GM20000 (cell line): ENCODE results near the gene TNC.

Source experiments
- DNase-seq: peaks from one replicate; pipeline ENCODE4 v3.0.0; 2012; ENCODE audit warnings: low spot score
- TF ChIP-seq, protein P1 (sequence below): IDR thresholded peaks from 2 replicates; pipeline ENCODE4 v1.5.1; 2012; ENCODE audit warnings: mild to moderate bottlenecking, control low read depth; ENCODE audit errors: extremely low read depth, missing control alignments

TNC gene

DNA sequence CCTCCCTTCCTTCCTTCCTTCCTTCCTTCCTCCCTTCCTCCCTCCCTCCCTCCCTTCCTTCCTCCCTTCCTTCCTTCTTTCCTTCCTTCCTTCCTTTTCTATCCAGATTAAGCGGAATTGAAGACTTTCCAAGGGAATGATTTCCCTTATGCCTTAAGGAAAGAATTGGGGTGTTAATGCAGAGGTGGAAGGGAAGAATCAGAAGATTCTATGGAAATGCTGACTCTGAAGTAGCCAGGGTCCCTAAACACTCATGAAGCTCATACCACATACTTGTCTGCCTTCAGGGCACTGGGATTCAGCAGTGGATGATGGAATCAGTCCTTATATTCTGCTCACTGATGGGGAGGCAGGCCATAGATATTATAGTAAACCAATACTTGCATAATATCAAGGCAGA, 48.2 kb downstream of the TNC start:
- TF ChIP-seq, protein P1, sequence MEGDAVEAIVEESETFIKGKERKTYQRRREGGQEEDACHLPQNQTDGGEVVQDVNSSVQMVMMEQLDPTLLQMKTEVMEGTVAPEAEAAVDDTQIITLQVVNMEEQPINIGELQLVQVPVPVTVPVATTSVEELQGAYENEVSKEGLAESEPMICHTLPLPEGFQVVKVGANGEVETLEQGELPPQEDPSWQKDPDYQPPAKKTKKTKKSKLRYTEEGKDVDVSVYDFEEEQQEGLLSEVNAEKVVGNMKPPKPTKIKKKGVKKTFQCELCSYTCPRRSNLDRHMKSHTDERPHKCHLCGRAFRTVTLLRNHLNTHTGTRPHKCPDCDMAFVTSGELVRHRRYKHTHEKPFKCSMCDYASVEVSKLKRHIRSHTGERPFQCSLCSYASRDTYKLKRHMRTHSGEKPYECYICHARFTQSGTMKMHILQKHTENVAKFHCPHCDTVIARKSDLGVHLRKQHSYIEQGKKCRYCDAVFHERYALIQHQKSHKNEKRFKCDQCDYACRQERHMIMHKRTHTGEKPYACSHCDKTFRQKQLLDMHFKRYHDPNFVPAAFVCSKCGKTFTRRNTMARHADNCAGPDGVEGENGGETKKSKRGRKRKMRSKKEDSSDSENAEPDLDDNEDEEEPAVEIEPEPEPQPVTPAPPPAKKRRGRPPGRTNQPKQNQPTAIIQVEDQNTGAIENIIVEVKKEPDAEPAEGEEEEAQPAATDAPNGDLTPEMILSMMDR = no peak
- DNase-seq = no peak

DNA sequence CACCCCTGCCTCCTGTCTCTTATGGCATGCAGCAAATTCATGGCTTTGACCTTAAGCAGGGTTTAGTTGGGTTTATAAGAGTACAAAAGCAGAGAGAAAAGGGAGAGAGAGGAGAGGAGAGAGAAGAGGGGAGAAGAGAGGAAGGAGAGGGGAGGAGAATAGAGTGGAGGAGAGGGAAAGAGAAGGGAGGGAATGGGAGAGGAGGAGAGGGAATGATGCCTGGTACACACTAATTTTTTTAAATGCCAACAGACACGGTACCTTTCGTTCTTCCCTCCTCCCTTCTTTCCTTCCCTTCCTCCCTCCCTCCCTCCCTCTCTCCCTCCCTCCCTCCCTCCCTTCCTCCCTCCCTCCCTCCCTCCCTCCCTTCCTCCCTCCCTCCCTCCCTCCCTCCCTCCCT, 48.7 kb downstream of the TNC start:
- no peak for DNase-seq

DNA sequence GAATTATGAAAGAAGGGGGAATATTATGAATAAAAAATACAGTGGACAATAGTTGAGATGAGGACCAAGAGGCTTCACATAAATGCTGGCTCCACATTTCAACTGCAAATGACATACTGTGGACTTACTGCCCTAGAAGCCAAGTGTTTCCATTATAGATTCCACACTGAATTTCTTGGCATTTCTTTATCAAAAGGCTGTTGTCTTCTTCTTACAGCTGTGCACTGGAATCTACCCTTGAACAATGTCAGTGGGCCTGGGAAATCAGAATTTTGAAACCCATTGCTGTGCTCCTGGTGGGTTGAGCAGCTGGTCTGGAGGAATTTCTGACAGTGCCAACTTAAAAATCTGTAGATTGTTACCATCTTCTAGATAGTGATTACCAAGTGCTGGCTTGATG, 49.9 kb downstream of the TNC start:
- DNase-seq = no peak
- TF ChIP-seq, protein P1 = no peak

More for the DNA sequence above, 48.7 kb downstream of the TNC start:
- TF ChIP-seq, protein P1 = no peak

DNA sequence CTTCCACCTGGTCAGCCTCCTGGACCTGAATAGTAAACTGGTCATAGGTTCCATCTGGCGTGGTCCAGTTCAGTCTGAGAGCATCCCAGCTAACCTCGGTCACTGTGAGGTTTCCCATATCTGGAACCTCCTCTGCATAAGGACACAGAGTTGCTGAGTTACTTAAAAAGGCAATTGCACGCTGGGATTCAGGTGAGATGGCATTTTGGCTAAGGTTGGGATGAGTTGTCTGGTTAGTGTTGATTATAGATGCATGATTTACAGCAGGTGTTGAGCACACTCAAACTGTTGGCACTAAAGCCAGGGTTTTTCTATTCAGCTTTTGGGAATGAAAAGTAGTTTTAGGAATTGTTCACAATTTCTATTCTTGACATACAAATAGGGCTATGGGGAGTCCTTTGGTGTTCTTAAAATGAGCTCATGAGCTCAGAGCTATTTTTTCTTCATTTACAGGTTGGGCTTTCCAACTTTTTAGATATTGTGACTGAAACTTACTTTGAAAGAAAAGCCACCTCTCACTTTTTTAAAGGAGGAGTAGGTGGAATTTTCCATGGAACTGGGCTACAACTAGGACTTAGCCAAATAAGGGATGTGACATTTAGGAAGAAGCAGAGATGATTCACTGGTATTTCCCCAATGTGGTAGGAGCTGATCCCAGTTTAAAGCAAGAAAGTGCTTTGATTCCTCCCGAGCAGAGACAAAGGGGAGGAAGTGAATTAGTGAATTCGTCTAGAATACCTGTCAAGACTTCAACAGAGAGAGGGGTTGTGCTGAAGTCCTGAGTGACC, 54.7 kb downstream of the TNC start:
- TF ChIP-seq, protein P1 = no peak
- no peak for DNase-seq

DNA sequence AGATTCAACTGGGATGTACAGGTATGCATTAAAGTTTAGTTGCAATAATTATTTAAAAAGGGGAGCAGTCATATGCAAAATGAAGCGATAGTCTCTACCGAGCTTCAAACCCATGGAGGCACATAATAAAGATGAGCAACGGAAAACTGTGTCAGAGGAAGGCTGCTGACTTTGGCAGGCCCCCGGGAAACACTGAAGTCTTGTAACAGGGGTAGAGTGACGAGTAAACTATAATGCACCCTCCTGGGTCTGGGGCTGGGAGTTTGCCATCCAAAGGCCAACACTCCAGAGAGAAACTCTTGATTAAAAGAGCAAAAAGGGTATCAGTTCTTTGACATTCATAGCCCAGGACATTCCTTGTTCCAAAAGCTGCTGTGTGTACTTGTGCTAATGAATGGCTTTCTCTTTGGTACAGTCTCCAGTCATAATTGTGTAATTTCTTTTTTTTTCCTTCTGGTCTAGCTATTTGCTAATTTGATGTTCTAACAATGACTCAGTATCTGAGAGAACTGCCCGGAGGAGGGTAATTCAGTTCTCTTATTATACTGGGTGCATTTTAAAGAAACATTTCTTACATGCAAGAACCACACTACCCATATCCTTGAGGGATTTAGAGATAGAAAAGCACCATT, 59.2 kb downstream of the TNC start:
- DNase-seq = no peak
- TF ChIP-seq, protein P1 = no peak

DNA sequence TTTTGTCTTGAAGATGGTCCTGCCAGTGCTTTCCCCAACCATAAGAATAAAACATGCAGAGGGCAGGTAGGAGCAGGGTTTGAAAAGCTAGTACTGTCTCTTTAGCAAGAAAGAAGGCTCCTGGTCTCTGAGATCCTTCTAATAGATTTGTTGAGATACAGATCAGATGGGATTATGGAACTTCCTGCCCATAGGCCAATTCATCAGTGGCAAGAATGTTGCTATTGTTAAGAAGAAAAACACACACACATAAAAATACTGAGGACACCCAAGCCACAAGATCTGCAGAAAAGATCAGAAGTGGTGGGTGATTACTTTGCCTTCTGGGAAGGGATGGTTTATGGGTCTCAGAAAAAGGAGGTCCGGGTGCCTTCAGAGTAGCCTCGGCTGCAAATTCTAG, 59.8 kb downstream of the TNC start:
- TF ChIP-seq, protein P1 = no peak
- DNase-seq = no peak

DNA sequence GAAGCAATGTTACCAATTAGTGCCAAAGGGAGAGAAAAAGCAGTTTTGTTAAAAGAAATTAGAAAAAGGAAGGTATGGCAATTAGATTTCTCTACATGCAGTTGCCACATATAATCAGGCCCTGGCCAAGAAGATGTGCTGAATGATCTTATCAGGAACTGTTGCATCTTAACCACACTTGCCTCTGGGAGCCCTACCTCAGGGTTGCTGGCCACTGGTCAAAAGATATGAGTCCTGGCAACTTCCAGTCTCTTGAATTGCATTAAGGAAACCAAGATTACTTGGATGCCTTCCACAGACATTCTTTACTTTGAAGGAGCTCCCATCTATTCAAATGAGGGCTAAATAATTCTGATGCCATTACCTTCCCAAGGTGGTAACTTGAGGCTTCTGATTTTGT, 60.4 kb downstream of the TNC start:
- no peak for DNase-seq
- TF ChIP-seq, protein P1 = no peak
